ENCODE data around the gene TMEM127.
"Not testable (repeated sequence)": the region's sequence is repeated elsewhere in the genome, so short reads cannot be mapped to it uniquely, and the experiment has no call there.

TMEM127 gene

GRCh38 chr2:96274355-96275056, 8.7 kb upstream of the TMEM127 start:
- no peak for TF ChIP-seq GATA1 (IDR thresholded peaks at IDR 0.05; ENCODE audit: low read depth, low read length)
- DNase-seq = no peak

GRCh38 chr2:96273763-96274162, 8.0 kb upstream of the TMEM127 start:
- no peak for TF ChIP-seq GATA1 (IDR thresholded peaks at IDR 0.05; ENCODE audit: low read depth, low read length)
- no peak for TF ChIP-seq POLR2A (IDR thresholded peaks at IDR 0.05; ENCODE audit: low read length)
- DNase-seq = no peak

GRCh38 chr2:96271995-96272394, 6.2 kb upstream of the TMEM127 start:
- DNase-seq = no peak
- TF ChIP-seq POLR2A (IDR thresholded peaks at IDR 0.05; ENCODE audit: low read length) (no peak), GATA1 (IDR thresholded peaks at IDR 0.05; ENCODE audit: low read depth, low read length) (no peak)

GRCh38 chr2:96267159-96267971, 1.6 kb upstream of the TMEM127 start:
- peak; percentile 72 to 74 for DNase-seq
- no peak for TF ChIP-seq GATA1 (IDR thresholded peaks at IDR 0.05; ENCODE audit: low read depth, low read length)

GRCh38 chr2:96265349-96265839, 403 bp downstream of the TMEM127 start:
- TF ChIP-seq POLR2A (IDR thresholded peaks at IDR 0.05; ENCODE audit: low read length) = no peak
- TF ChIP-seq GATA1 (IDR thresholded peaks at IDR 0.05; ENCODE audit: low read depth, low read length) = no peak
- peak; percentile 63 to 76 for DNase-seq

GRCh38 chr2:96264656-96265348, 995 bp downstream of the TMEM127 start:
- no peak for TF ChIP-seq GATA1 (IDR thresholded peaks at IDR 0.05; ENCODE audit: low read depth, low read length)
- no peak for TF ChIP-seq POLR2A (IDR thresholded peaks at IDR 0.05; ENCODE audit: low read length)
- DNase-seq = peak; percentile 69 to 71

GRCh38 chr2:96264086-96264485, 1.7 kb downstream of the TMEM127 start:
- no peak for TF ChIP-seq POLR2A (IDR thresholded peaks at IDR 0.05; ENCODE audit: low read length)
- DNase-seq = no peak

- TF ChIP-seq POLR2A (IDR thresholded peaks at IDR 0.05; ENCODE audit: low read length) = no peak
- TF ChIP-seq GATA1 (IDR thresholded peaks at IDR 0.05; ENCODE audit: low read depth, low read length) = no peak
- no peak for DNase-seq
Observed at GRCh38 chr2:96262306-96262705, 3.5 kb downstream of the TMEM127 start.

GRCh38 chr2:96261328-96262003, 4.3 kb downstream of the TMEM127 start:
- DNase-seq = no peak
- TF ChIP-seq POLR2A (IDR thresholded peaks at IDR 0.05; ENCODE audit: low read length) (no peak), GATA1 (IDR thresholded peaks at IDR 0.05; ENCODE audit: low read depth, low read length) (no peak)

GRCh38 chr2:96260387-96261260, 5.2 kb downstream of the TMEM127 start:
- DNase-seq = peak; percentile 56 to 66
- TF ChIP-seq GATA1 (IDR thresholded peaks at IDR 0.05; ENCODE audit: low read depth, low read length) (no peak), POLR2A (IDR thresholded peaks at IDR 0.05; ENCODE audit: low read length) (no peak)

- no peak for DNase-seq
- no peak for TF ChIP-seq GATA1 (IDR thresholded peaks at IDR 0.05; ENCODE audit: low read depth, low read length)
- TF ChIP-seq POLR2A (IDR thresholded peaks at IDR 0.05; ENCODE audit: low read length) = no peak
Observed at GRCh38 chr2:96259497-96259921, 6.3 kb downstream of the TMEM127 start.

- no peak for DNase-seq
- TF ChIP-seq GATA1 (IDR thresholded peaks at IDR 0.05; ENCODE audit: low read depth, low read length) (no peak), POLR2A (IDR thresholded peaks at IDR 0.05; ENCODE audit: low read length) (no peak)
Observed at GRCh38 chr2:96258166-96259022, 7.4 kb downstream of the TMEM127 start.

- DNase-seq = not testable (repeated sequence)
Observed at GRCh38 chr2:96257744-96258143, 8.1 kb downstream of the TMEM127 start.

Measured in erythroblast (primary cell).